GM12878 (cell line): Measurements from ENCODE around the gene RNF41. TPM values are rescaled to one million over a fixed set of nuclear protein-coding genes. Genes with fewer than 3 reads are reported as not detected.

Experiments used
- ATAC-seq: fragments of 200-7000 bp; cut with Tn5 transposase; 3 replicates; pipeline ENCODE4 v1.9.1; 2020; ENCODE audit warnings: mild to moderate bottlenecking, moderate library complexity
- BruUV-seq: library from RNA; stranded (reverse); fragments of 400-500 nt; replicated peaks from 2 replicates; lab custom pipeline; 2021; lab: Mats Ljungman, UMichigan
- CTCF ChIA-PET: fragments of 300-600 bp; sonication (Branson Sonifier 250); formaldehyde crosslinking; extraction: SDS; loops from one replicate; lab custom pipeline; 2021; ENCODE audit warnings: inconsistent platforms; lab: Yijun Ruan, JAX
- POLR2A ChIA-PET: fragments of 350-600 bp; formaldehyde crosslinking; extraction: SDS; loops from one replicate; lab custom pipeline; 2021; ENCODE audit warnings: inconsistent platforms; lab: Charles Lee
- RAD21 ChIA-PET: fragments of 300-600 bp; sonication (Branson Sonifier 250); formaldehyde crosslinking; loops from one replicate; lab custom pipeline; 2023; ENCODE audit warnings: antibody characterized with exemption; ENCODE audit not compliant: unreplicated experiment; lab: Charles Lee
- SMC1A ChIA-PET: fragments of 300-600 bp; sonication (Branson Sonifier 250); formaldehyde crosslinking; loops from one replicate; lab custom pipeline; 2023; ENCODE audit not compliant: unreplicated experiment, uncharacterized antibody; lab: Charles Lee
- DNase-seq: peaks from one replicate; pipeline ENCODE4 v3.0.0-alpha.2; 2011; ENCODE audit warnings: low read depth, low spot score
- FAIRE-seq: peaks from 3 replicates; lab custom pipeline; 2011; peaks lifted over from hg19 to GRCh38; lab: Jason Lieb, UNC
- H2AFZ ChIP-seq: 2 replicates; pipeline ENCODE4 v1.6.0; 2011; ENCODE audit warnings: low read depth, low read length, control low read depth; ENCODE audit not compliant: control insufficient read depth
- H3K27ac ChIP-seq: 2 replicates; pipeline ENCODE4 v1.5.1; 2011; ENCODE audit warnings: control low read depth; ENCODE audit not compliant: control insufficient read depth, insufficient read depth
- H3K27me3 ChIP-seq, 2 experiments: replicated peaks in 1 of 2; 2 replicates each; pipeline versions ENCODE4 v1.6.0 to v1.6.1; 2011; ENCODE audit warnings: low read length in 1 of 2; ENCODE audit not compliant: control insufficient read depth in 2 of 2, insufficient read depth in 2 of 2
- H3K36me3 ChIP-seq, 2 experiments: 2 replicates each; pipeline ENCODE4 v1.5.1; 2011; ENCODE audit warnings: low read length in 1 of 2; ENCODE audit not compliant: control insufficient read depth in 2 of 2, insufficient read depth in 2 of 2
- H3K4me1 ChIP-seq: 2 replicates; pipeline ENCODE4 v1.6.1; 2011; ENCODE audit warnings: mild to moderate bottlenecking, low read length, moderate library complexity, mixed read lengths; ENCODE audit not compliant: control insufficient read depth, insufficient read depth
- H3K4me2 ChIP-seq: 2 replicates; pipeline ENCODE4 v1.6.0; 2011; ENCODE audit warnings: control low read depth; ENCODE audit not compliant: control insufficient read depth, insufficient read depth
- H3K4me3 ChIP-seq: fragments of 200-600 bp; sonication (generic); 2 replicates; pipeline ENCODE4 v1.5.1; 2016
- H3K79me2 ChIP-seq: 2 replicates; pipeline ENCODE4 v1.6.0; 2011; ENCODE audit warnings: low read length; ENCODE audit not compliant: control insufficient read depth, insufficient read depth
- H3K9ac ChIP-seq: 2 replicates; pipeline ENCODE4 v1.8.0; 2011; ENCODE audit warnings: low read length, control low read depth, mixed read lengths; ENCODE audit not compliant: control insufficient read depth, insufficient read depth
- H3K9me3 ChIP-seq: replicated peaks from 3 replicates; pipeline ENCODE4 v1.5.1; 2011; ENCODE audit warnings: mild to moderate bottlenecking, low read length; ENCODE audit not compliant: control insufficient read depth, insufficient read depth
- H4K20me1 ChIP-seq: 2 replicates; pipeline ENCODE4 v1.6.0; 2011; ENCODE audit not compliant: control insufficient read depth, insufficient read depth
- KLF5 ChIP-seq: fragments of 450-650 bp; IDR thresholded peaks from 2 replicates; pipeline ENCODE4 v1.6.1; 2014; ENCODE audit warnings: mild to moderate bottlenecking; ENCODE audit not compliant: partially characterized antibody
- ZBTB11 ChIP-seq: fragments of 450-650 bp; formaldehyde crosslinking; IDR thresholded peaks from 2 replicates; pipeline ENCODE4 v1.5.0; 2022; ENCODE audit warnings: mild to moderate bottlenecking, missing genetic modification characterization
- WGBS: methylation state at CpG from one replicate; pipeline ENCODE4 v1.1.6; 2016; ENCODE audit warnings: low lambda C conversion rate; ENCODE audit not compliant: insufficient replicate concordance, insufficient coverage; ENCODE audit errors: missing lambda C conversion rate; 5-methylcytosine and 5-hydroxymethylcytosine counted together
- in situ Hi-C: fragments of 300-500 bp; cut with MboI; formaldehyde crosslinking; loops from 9 replicates; pipeline ENCODE4 v1.14.3; 2018; ENCODE audit warnings: mixed read lengths
- intact Hi-C: fragments of 100-400 bp; cut with micrococcal nuclease; formaldehyde crosslinking; loops from one replicate; pipeline ENCODE4 v1.14.2; 2022; ENCODE audit not compliant: unreplicated experiment
- polyA plus RNA-seq, 11 experiments: library from polyadenylated mRNA; depleted of rRNA in 4 of 11; unstranded in 6 of 11; stranded (reverse) in 5 of 11; fragments of >200 nt; fragmentation: Nextera tagmentation in 4 of 11; fragmentation: Illumina TruSeq in 1 of 11; extraction: Ambion mirVana in 4 of 11; extraction: Trizol in 1 of 11; gene quantifications; 1 replicate in 1 of 11; 2 replicates in 10 of 11; pipeline versions ENCODE4 v1.2.1 to v1.2.3, GENCODE V29; 2011 to 2016; ENCODE audit warnings: inconsistent platforms in 2 of 11, missing spikeins in 2 of 11, low read depth in 1 of 11
- total RNA-seq, 4 experiments: library from RNA; depleted of rRNA in 3 of 4; stranded (reverse); fragments of >200 nt in 3 of 4; fragmentation: Illumina TruSeq in 1 of 4; extraction: Trizol in 1 of 4; gene quantifications; 2 replicates each; pipeline versions ENCODE4 v1.2.1 to v1.2.3, GENCODE V29; 2013 to 2021

RNF41 gene
- total and polyA plus RNA-seq, 10 of the 15 experiments (the other 5 are each of a cell fraction or from before 2014, with no cell fraction given), result 11.1 to 47.8 (median 30.6) TPM

- SMC1A ChIA-PET, result interaction anchor here (0.8 to 3.4 kb wide), 15 partner anchors 15 to 410 kb away, joined by 3 to 33 read pairs (median 5); partner anchors contain the start of genes ANKRD52, ESYT1, ORMDL2 and SMARCC2
- no peak for FAIRE-seq
- 0 out of 2 replicates have a peak, but pooled peaks cover 3% of the 10 kb centered on the region for H3K4me1 ChIP-seq
- POLR2A ChIA-PET, result interaction anchor here (0.6 to 4.0 kb wide), 27 partner anchors 9 to 505 kb away, joined by 3 to 68 read pairs (median 5); partner anchors contain the start of genes ANKRD52, CNPY2, COQ10A and ESYT1
- H3K79me2 ChIP-seq, result peaks cover 30% of the 10 kb centered on the region
- peak overlapping the region; percentile 96 for H3K27ac ChIP-seq
- in situ Hi-C loops (no loop called here), intact Hi-C loops (no loop called here)
- peak overlapping the region; percentile 91 for H3K4me3 ChIP-seq
- H3K9ac ChIP-seq, result peak overlapping the region; percentile 95
- RAD21 ChIA-PET, result interaction anchor here (0.6 to 3.5 kb wide), 21 partner anchors 11 to 484 kb away, joined by 3 to 41 read pairs (median 7); partner anchors contain the start of genes ANKRD52, CNPY2, COQ10A and ESYT1
- DNase-seq, result no peak
- peak overlapping the region; percentile 96 for H2AFZ ChIP-seq
- no peak for ATAC-seq
- WGBS, result 9% methylated on average over 4 of the region's 4 CpGs
- no peaks in the 10 kb centered on the region for H4K20me1 ChIP-seq
- no peaks in the 10 kb centered on the region for H3K27me3 ChIP-seq
- CTCF ChIA-PET, result interaction anchor here (0.7 to 4.2 kb wide), 30 partner anchors 12 to 484 kb away, joined by 3 to 107 read pairs (median 6); partner anchors contain the start of genes ANKRD52, CNPY2, COQ10A and ESYT1
- peaks cover 0 to 2% of the 10 kb centered on the region in 2 experiments; a peak in 1 of 4 replicates for H3K36me3 ChIP-seq
- H3K4me2 ChIP-seq, result peak overlapping the region; percentile 96
- no TSS peak for BruUV-seq
- no peaks in the 10 kb centered on the region; the same call in 2 of the 3 replicates for H3K9me3 ChIP-seq
- TF ChIP-seq ZBTB11 (no peak), KLF5 (no peak)
Measured at GRCh38 chr12:56222531-56222895, 791 bp upstream of the RNF41 start.
